OCI-M2 (cell line): ENCODE measurements around the gene DLEC1.
"Not testable (repeated sequence)": the region's sequence is repeated elsewhere in the genome, so short reads cannot be mapped to it uniquely, and the experiment has no call there.

ENCODE experiments used
- DNase-seq: peaks from one replicate; lab custom pipeline; 2025; ENCODE audit not compliant: unreplicated experiment; lab: John Stamatoyannopoulos, UW

Gene DLEC1

DNA sequence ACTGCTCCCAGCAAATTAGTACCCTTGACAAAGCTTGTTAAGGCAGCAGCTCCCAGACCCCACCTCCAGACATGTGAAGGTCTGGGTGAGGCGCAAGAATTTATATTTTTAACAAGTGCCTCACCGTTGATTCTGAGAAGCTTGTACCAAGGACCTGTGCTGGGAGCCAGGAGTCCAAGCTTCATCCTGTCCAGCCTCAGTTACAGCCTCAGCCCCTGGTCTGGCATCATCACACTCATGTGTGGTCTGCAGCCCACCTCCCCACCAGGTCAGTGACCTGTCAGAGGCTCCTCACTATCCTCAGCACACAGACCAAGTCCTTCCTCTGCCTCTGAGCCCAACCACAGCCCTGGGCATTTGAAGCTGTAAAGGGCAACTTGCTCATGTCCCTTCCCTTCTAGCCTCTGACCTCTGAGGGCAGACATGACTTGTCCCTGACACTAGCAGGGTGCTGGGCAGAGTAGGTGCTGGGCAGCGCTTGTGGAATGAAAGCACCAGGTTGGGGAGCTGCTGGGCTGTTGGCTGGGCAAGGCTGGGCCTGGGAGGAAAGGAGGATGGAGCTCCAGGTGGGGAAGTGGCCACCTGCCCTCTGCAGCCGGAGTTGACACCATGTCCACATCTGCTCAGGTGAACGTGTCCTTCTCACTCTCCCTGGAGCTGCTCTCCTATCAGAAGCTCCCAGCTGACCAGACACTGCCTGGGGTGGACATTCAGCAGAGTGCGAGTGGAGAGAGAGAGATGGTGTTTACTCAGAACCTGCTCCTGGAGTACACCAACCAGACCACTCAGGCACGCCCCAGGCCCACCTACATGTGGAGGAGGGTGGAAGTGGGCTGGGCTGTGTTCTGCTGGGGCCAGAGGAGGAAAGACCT is 81.0 kb downstream of the DLEC1 start:
- no peak for DNase-seq

DNA sequence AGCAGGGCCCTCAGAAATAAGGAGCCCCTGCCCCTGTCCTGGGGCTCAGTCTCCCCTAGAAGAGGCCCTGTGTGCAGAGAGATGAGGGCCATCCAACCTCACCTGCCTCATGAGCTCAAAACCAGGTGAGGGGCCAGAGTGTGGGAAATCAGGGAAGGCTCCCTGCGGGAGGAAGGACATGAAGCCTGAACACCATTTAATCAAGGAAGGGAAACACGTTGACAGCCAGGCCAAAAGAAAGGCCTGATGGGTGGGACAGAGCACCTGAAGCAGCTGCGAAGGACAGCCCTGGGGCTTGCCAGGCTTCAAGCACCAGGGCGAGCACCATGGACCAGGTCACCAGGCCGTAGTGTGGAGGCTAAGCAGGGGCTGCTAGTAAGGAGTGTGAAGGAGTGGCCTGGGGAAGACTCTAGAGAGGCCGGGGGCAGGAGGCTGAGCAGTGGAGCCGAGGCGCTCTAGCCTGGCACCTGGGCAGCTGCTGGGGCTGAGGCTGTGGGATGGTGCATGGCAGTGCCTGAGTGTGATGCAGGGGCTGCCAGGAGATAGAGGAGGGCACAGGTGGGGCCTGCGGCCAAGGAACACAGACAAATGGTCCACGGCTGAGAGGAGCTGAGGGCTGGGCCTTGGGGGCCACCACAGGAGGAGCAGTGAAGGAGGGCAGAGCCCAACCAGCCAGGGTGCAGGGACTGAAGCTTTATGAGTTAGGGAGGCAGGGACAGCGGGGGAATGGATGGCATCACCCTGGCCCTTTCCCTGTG is 81.9 kb downstream of the DLEC1 start:
- DNase-seq: no peak

DNA sequence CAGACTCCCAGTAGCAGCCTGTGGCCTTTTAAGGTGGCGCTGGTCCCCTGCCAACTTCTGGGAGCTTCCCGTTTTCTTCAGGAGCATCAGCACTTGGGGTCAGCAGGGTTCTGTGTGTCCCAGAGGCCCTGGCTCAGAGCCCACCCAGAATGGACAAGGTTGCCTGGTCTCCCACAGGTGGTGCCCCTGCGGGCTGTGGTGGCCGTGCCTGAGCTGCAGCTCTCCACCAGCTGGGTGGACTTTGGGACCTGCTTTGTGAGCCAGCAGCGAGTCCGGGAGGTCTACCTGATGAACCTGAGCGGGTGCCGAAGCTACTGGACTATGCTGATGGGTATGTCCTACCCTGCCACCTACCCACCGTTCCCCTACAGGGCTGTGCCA is 82.4 kb downstream of the DLEC1 start:
- no peak for DNase-seq

DNA sequence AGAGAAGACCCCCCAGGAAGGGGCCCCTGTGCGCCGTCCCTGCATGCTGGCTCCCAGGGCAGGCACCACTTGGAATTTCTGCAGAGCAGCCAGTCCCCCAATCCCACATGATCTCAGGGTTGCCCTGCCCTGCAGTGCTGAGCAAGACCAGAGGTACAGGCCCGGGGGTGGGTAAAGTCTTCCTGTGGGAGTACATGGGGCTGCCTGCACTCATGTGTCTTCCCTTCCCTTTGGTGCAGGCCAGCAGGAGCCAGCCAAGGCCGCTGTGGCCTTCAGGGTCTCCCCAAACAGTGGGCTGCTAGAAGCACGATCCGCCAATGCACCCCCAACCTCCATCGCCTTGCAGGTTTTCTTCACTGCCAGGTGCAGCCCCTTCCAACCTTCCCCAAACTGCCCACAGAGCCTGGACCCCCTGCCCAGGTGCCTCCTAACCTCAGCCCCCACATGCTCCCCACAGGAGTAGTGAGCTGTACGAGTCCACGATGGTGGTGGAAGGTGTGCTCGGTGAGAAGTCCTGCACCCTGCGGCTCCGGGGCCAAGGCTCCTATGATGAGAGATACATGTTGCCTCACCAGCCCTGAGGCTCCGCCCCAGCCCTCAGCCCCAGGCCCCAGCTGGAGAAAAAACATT is 82.9 kb downstream of the DLEC1 start:
- no peak for DNase-seq

DNA sequence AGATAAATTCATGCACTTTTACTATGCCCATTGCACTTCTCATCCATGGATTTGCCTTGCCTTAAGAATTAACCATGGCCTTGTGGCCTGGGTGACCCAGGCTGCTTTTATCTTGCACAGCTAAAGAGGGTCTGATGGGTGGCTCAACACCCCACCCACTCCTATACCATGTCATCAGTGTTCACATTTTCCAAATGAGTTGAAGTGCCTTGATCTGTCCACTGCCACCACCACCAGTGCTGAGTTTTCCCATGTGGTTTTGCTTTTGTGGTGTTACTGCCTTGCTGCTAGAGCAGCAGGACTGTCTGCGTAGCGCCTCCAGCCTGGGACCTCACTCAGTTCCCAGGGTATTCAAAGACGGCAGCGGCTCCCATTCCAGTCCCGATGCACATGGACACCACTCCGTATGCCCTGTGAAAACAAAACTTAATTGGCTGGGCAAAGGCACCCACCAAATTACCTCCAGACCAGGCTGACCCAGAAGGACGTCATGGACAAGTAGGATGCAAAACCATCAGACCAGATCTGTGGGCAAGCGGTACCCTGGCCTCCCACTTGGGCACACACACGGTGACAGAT is 83.8 kb downstream of the DLEC1 start:
- DNase-seq: no peak

DNA sequence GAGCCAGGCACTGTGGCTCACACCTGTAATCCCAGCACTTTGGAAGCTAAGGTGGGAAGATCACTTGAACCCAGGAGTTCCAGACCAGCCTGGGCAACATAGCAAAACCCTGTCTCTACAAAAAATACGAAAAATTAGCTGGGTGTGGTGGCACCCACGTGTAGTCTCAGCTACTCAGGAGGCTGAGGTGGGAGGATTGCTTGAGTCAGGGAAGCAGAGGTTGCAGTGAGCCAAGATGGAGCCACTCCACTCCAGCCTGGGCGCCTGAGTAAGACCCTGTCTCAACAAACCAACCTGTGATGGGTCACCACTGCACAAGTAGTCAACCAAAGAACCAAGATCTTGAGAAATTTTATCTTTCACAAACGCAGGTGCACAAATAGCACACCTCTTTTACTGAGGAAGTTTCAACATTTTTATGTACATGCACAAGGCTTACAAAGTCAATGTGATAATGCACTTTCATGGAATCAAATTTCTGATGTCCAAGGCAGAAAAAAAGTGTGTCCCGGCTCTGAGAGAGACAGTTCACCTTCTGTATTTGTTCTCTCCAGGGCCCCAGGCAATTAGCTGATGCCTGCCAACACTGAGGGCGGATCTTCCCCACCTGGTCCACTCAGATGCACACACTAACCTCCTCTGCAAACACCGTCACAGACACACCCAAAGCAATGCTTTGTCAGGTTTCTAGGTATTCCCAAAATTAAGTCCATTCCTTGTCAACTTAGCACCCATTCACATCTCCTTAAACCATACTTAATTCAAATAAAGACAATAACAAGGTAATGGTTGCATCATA is 85.5 kb downstream of the DLEC1 start:
- DNase-seq: no peak

DNA sequence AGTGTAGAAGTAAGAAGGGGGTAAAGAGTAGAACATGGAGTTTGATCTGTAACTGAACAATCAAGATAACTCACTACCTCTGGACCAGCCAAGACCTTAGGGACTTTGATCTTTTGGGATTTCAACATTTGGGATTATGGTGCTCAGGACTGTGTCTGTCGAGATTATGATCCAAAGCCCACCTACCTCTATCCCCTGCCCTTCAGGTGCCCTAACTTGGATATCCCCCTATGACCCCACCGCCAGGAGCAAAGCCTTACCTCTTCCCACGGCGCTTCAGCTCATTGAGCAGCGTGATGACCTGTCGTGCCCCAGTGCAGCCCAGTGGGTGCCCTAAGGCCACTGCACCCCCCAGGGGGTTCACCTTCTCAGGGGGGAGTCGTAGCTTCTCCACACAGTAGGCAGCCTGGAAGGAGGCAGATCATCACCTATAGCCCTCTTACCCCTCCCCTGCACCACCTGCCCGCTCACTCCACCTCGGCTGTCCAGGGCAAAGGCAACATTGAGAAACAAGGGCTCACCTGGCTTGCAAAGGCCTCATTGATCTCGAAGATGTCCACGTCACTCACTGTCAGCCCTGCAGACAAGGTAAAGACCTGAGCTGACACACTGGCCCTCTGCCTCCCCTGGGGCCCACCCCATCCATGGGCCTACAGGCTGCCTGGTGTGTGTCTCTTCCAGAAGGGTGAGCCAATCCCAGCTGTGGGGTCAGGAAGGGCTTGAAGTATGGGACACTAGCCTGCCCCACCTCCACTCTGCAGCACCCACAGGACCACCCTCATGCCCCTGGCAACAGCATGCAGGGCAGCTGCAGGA is 86.5 kb downstream of the DLEC1 start:
- no peak for DNase-seq

DNA sequence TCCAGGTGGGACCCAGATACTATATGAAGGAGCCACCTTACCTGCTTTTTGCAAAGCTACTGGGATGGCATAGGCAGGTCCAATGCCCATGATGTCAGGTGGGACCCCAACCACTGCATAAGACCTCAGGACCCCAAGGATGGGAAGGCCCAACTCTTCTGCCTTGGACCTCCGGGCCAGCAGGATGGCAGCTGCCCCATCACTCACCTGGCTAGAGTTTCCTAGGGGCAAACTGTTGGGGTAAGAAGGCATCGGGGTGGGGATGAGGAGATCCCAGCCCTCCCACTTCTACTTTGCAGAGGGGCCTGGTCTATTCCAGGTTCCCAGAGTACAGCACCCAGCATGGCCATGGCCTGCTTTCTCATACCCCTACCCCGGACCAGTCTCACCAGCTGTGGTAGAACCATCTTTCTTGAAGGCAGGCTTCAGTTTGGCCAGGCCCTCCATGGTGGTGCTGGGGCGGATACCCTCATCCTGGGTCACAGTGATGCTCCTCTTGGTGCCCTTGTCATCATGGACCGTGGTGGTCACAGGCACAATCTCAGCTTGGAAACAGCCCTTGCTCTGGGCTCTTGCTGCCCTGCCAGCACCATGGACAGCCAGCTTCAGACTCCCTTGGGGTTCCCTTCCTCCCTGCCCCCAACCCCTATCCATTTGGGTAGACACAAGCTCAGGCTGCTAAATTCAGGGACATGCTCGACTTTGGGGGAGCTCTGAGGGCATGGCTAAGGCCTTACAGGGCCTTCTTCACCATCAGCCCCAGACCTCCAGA is 87.3 kb downstream of the DLEC1 start:
- DNase-seq: no peak

DNA sequence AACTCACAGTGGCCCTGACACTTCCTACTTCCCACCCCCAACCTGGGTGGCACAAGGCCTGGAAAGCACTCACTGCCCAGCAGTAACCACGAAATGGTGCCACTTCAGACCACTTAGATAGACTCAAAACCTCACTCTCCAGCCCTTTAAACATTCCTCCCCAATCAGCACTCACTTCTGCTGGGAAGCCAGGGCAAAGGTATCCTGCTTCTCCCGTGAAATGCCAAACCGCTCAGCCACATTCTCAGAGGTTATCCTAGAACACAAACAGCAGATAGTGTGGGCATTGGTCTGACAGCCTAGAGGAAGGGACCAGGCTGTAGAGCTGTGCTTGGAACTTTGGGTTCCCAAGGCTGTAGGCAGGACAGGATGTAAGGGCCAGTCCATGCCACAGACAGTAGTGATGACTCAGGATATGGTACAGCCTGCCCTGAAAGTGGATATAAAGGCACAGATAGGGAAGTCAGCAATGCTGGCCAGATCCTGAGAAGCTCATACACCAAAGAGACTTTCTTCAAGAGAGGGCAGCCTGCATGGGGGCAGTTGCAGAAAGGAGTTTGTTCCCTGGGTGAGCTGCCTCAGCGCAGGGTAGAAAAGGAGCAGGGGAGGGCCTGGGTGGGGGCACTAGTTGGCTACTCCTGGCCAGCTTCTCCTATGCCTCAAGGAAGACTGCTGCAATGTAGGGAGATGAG is 88.7 kb downstream of the DLEC1 start:
- DNase-seq: no peak

DNA sequence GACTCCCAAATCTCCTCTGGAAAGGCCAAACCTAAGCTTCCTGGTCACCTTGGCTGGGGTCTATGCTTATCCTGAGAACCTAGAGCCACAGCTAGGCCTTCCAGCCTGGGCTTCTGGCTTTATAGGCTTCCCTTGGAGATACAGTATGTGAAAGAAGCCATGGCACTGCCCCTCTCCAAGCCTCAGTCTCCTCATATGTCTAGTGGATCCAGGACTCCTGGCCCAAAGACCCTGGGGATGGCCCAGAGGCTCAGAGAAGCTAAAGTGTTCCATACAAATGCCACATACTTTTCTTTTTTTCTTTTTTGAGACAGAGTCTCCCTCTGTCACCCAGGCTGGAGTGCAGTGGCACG is 89.3 kb downstream of the DLEC1 start:
- DNase-seq: no peak

DNA sequence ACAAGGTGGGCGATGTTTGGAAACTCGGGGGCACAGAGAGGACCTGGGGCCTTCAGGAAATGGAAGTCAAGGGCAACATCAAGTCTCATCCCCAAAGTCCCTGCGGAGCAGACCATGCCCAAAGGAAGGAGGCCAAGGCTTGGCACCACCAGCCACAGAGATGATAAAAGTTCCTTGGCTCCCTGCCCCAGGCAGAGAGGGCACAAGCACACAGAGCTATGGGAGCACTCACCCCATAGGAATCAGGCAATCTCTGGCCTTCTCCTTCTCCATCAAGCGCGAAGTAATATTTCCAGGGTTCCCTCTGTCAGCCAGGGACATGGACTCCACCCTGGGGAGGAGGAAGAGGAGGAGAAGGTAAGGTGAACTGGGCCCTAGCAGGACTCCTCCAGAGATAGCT is 90.0 kb downstream of the DLEC1 start:
- DNase-seq: no peak

DNA sequence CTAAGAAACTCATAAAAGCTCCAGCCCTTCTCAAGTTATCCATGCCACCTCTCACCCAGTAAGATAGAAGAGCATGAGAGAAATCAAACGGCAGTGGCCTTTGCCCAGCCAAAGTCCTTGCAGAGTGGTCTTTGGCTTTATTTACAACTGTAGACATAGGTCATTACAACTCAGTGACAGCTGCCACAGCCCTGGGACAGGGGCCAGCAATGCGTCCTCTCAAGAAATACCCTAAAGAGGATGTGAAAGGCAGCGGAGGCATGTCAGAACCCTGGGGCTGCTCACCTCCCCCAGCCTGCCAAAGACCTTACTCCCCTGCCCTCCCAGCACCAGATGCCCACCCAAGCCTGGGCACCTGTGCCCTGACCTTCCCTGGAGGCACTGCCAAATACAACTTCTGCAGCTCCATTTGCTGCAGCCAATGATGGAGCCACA is 91.6 kb downstream of the DLEC1 start:
- DNase-seq: no peak

DNA sequence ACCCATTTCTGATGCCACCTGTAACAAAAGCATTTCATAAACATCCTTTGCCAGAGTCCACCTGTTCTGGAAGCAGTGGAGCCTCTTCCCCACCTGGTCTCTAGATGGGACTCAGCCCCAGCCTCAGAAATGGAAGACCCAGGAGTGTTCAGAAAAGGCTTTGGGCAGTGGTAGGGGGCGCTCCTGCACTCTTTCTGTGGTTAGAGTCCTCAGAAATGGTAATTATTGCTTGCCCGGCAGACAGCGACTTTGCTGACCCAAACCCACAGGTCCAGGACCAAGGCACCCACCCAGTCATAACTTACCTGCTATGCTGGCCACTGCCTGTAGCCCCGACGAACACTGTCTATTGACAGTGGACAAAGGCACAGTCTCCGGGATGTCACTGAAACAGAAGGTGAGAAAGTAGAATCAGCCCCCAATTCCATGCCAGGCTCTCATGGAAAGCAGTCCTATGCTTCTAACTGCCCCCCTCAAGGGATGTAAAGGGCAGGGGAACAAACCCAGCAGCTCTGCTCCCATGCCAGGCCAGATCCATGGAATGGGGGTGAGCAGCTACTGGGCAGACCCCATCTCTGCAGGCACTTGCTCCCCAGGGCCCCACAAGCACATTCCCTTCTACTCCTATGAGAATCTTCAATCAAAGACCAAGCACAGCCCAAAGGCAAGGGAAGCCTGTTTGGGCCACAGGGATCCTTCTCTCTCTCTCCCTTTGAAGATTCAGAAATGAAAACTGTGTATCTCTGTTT is 92.8 kb downstream of the DLEC1 start:
- DNase-seq: no peak

DNA sequence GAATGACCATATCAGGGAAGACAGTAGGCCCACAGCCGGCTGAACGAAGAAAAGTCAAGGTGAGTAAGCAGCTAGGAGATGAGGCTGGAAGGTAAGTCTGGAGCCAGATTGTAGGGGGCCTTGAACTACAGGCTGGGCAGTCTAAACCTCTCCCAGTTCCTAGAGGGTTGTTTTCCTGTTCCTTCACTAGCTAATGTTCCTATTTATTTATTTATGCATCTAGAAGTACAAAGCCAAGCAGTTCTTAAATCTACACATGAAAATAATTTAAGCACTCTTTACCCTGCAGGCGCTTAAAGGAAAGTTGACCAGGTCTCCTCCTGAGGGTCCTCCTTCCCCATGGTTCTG is 94.2 kb downstream of the DLEC1 start:
- DNase-seq: no peak

DNA sequence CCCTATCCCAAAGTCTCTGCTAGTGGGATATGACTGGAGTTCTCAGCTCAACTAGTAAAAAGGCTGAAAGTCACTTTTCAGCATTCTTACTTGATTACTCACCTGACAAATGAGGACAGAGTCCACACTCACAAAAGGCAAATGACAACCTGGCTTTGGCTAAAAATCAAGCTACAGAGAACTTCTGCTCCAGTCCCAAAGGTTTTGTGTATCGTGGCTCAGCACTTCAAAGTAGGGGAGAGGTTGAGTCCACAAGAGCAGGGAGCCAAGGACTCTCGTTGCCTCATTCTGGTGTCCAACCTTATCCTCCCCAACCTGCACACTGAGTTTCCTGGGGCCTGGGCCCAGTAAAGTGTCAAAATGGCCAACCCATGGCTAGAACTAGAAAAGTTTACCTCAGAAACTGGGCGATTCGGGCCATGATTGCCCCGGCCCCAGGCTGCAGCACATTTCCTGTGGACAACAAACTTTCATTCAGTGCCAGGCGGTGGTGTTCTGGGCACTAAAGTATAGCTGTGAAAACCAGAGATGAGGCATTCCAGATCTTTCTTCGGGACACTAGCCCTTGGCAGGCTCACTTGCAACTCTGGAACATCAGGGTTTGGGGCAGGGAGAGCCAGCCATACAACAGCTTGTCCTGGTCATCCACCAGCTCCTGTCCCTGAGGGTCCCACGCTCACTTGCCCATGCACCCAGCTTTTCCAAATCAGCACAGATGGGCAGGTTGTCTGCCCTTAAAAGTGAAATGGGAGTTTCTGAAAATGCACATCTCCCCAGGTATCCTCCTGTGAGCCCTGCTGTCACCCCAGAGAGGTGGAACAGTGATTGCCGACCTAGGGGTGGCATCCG is 94.8 kb downstream of the DLEC1 start:
- no peak for DNase-seq

DNA sequence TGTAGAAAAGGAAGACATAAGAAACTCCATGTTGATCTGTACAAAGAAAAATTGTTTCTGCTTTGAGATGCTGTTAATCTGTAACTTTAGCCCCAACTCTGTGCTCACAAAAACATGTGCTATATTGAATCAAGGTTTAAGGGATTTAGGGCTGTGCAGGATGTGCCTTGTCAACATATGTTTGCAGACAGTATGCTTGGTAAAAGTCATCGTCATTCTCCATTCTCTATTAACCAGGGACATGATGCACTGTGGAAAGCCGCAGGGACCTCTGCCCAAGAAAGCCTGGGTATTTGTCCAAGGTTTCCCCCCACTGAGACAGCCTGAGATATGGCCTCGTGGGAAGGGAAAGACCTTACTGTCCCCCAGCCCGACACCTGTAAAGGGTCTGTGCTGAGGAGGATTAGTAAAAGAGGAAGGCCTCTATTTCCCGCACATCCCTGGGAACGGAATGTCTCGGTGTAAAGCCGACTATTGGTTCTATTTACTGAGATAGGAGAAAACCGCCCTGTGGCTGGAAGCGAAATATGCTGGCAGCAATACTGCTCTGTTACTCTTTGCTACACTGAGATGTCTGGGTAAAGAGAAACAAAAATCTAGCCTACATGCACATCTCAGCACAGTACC is 95.6 kb downstream of the DLEC1 start:
- DNase-seq: not testable (repeated sequence)
